GM18873 (cell line): ENCODE data around the gene CRB3.
A peak's percentile ranks its signal among the peaks of the same experiment; 100 is the strongest.
"Not testable (repeated sequence)": the region's sequence is repeated elsewhere in the genome, so short reads cannot be mapped to it uniquely, and the experiment has no call there.

ENCODE experiments used
- ATAC-seq: cut with Tn5 transposase; IDR thresholded peaks from one replicate; pipeline ENCODE4 v1.9.1; 2021; ENCODE audit warnings: mild to moderate bottlenecking, moderate library complexity, moderate number of reproducible peaks; ENCODE audit not compliant: unreplicated experiment, low FRiP score

The CRB3 gene, protein sequence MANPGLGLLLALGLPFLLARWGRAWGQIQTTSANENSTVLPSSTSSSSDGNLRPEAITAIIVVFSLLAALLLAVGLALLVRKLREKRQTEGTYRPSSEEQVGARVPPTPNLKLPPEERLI

DNA sequence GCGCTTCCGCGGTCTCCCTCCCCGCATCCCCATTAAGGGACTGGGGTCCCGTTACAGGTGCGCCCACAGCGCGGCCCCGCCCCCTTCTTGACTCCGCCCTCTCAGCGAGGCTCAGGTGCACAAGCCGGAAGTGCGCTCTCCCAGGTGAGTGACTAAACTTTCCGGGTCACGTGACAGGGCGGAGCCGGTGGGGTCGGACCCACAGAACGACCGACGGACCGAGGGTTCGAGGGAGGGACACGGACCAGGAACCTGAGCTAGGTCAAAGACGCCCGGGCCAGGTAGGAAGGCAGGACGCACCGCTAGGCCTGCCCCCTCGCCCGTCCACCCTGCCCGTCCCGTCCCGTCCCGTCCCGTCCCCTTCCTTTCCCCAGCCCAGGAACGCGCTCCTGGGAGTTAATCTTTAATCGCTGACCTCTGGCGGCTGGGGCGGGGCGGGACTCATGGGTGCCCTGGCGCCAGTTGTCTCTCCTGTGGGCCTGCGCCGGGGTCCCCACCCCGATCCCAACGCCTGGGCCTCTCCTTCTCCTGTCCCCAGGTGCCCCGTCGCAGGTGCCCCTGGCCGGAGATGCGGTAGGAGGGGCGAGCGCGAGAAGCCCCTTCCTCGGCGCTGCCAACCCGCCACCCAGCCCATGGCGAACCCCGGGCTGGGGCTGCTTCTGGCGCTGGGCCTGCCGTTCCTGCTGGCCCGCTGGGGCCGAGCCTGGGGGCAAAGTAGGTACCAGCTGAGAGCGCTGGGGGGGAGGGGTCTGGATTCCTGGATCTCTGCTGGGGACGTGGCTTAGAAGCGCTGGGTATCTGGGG lies at the start of gene CRB3:
TSS of gene CRB3 (plus strand) at position 202 of the 804 bp plus-strand sequence. CDS start at position 633, 431 bp downstream.
- no peak for ATAC-seq

DNA sequence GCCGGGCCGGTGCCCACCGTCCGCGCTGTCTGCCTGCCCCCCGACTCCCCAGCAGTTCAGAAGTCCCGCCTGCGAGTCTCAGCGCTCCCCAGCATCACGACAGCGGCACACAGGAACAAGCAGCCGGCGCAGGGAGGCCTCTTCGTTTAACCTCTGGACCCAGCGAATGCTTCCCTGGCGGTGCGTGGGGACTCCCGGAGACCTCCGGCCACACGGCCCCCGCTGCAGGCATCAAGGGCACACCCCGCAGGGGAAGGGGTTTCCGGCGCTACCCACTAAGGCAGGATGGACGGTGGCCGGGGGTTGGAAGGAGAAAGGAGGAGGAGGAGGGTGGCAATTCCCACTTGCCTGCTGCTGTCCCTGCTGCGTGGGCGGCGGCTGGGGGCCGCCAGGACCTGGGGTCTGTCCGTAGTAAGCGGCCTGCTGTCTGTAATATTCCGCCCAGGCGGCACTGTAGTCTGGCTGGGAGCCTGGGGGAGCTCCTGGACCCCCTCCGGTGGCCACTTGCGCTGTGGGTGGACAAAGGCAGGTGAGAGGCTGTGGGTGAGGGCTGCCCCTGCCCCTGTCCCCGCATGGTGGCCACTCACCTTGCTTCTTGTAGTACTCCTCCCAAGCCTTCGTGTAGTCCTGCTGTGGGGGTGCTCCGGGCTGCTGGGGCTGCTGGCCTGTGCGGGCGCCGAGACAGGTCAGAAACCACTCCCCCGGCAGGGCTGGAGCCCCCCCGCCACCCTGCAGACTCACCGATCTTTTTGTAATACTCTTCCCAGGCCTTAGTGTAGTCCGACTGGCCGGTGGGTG lies 49.1 kb upstream of the CRB3 start:
- no peak for ATAC-seq

DNA sequence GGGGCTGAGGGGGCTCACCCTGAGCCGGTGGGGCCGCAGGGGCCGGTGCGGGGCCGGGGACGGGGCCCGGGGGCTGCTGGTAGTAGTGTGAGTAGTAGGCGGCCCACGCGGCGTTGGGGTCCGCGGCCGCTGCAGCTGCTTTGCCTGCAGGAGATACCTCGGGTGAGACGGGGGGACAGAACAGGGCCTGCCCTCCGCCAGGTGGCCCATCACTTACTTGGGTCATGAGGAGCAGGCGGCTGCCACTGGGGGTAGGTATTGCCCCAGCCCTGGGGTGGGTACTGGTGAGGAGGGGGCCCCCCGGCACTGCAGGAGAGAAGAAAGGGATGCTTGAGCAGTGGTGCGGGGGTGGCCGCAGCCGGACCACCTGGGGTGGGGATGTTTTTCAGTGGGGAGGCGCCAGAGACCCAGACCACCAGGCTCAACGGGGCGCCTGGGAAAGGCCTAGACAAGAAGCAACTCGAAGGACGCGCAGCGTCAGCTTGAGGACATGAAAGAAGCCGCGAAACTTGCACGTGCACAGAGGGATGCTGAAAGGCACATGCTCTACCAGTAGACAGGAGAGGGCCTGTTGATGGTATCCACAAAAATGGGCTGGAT lies 48.4 kb upstream of the CRB3 start:
- ATAC-seq, result no peak

DNA sequence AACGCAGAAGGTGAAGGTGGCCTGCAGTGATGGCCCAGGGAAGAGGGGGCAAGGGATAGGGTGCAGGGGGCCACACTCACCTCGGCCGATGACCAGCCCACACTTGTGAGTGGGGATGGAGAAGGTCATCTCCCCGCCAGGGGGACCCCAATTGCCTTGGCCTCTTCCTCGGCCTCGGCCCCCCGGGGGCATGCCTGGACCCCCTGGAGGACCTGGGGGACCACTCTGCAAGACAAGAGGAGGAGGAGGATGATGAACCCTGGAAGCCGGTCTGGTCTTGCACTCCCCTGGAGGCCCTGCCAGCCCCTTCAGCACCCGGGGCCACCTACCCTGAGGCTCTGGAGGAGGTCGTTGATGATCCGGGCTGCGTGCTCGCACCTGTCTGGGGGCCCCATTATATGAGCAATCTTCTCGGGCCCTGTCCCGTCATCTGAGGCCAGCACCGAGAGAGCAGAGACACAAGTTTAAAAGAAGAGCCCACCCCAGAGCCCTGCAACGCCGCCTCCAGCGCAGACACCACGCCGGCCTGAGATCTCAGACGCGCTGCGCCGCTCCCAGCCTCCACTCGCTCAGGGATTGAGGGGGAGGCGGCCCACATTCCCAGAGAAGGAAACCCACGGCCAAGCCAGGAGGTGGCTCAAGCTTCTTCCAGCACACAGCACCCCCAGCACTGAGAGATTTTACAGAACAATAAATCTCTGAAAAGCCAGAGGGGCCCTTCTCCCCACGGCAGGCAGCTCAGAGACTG lies 47.2 kb upstream of the CRB3 start:
- no peak for ATAC-seq

DNA sequence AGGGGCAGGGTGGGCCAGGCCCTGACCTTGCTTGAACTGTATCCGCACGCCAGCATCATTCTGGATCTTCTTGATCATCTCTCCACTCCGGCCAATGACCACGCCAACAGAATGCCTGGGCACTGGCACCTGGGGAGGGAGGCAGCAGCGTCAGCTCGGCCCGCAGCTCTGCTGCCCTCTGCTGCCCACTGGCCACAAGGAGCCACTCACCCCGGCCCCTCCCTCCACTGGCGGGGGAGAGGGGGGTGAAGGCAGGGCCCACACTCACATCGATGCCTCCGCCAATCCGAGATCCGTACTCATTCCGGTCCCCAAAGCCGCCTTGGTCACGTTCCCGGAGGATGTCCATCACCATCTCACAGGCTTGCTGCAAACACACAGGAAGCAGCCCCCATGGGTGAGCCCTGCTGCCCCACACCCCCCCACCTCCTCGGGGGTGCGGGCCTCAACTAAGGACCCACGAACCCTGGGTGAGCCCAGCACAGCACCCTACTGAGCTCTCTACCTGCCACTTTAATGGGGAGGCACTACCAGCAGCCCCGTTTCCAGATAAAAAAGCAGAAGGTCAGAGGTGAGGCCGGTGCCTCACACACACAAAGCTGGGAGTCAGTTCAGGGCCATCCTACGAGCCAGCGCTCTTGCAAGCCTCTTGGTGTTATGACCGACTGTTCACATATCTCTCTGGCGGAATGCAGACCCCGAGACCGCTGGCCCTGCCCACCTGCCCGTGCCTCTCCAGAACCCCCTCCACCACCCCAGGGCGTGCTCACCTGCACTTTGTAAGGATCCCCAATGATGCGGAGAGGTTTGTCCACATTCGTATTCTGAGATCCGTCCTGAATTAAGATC lies 46.1 kb upstream of the CRB3 start:
- no peak for ATAC-seq

DNA sequence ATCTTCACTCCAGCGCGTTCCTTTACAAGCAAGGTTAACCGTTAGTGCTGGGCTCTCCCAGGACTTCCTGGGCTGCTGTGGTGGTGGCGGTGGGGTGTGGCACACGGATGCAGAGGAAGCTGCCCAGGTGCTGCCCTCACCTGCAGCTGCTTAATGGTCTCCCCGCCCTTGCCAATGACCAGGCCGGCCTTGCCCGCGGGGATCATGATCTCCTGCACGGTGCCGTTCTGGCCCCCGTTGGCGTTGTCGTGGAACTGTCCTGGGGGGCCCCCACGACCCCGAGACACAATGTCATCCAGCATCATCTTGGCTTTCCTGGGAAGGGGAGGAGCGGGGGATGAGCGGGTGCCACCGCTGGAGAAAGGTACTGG lies 45.5 kb upstream of the CRB3 start:
- no peak for ATAC-seq

DNA sequence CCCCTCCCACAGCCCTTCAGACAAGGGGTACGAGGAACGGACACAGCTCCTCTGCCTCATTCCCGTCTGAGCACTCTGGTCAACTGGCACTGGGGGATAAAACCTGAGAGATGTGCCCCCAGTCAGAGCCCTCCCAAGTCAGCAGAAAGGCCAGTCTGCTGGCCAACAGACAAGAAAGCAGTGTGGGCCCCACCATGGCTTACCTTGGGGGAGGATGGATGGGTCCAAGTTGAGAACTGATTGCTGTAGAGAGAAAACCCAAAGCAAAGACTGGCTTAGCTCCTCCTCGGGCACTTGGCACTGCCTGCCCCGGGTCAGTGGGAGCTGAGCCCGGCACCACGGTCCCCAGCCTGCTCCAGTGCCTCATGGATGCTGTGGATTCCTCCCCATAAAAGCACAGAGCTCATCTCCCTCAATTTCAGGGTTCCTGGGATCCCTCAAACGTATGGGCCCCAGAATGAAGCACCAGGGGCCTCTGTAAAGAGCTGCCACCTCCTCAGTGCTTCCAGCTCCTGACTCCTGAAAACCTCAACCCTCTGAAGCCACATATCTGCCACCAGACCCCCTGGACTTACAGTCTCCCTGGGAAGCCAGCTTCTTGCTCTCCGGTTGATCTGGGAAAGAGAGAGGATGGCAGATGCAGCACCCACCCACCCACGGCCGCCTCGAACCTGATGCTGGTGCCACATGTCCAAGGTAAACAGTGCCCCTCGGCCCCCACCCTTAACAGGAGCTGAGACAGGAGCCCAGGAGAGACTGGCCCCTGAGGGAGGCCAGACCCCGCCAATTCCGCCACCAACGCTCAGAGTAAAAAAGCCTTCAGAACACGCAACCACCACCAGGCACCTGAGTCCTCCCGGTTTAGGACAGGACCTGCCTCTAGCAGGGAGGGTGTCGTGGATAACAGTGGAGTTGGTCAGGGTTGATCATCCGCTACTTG lies 42.7 kb upstream of the CRB3 start:
- no peak for ATAC-seq

DNA sequence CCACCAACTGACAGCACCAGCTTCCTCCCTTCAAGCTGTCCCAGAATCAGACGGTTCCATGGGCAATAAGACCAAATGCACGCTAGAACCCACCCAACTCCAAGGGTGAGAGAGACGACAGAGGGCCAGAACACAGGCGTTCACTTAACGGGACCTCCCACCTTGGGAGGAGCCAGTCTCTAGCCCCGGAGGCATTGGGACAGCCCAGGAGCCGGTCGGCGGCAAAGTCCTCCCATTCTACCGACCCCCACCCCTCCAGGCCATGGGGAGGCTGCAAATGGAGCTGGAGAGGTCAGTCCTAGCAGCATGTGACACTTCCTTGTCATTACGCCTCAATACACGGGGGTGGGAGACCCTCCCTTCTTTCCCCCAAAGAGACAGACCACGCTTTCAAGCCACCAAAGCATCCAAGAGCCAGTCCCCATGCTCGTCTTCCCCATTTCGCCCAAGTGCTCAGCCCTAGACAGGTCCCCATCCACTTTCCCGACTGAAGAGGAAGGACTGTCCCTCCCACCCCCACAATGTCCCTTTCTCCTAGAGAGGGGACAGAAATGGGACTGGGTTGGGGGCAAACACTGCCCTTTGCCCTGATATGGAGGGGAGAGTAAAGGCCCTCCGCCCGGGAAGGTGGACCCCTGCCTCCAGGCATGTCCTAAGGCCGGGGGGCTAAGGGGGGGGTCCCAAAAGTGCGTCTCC lies 40.4 kb upstream of the CRB3 start:
- ATAC-seq, result no peak

DNA sequence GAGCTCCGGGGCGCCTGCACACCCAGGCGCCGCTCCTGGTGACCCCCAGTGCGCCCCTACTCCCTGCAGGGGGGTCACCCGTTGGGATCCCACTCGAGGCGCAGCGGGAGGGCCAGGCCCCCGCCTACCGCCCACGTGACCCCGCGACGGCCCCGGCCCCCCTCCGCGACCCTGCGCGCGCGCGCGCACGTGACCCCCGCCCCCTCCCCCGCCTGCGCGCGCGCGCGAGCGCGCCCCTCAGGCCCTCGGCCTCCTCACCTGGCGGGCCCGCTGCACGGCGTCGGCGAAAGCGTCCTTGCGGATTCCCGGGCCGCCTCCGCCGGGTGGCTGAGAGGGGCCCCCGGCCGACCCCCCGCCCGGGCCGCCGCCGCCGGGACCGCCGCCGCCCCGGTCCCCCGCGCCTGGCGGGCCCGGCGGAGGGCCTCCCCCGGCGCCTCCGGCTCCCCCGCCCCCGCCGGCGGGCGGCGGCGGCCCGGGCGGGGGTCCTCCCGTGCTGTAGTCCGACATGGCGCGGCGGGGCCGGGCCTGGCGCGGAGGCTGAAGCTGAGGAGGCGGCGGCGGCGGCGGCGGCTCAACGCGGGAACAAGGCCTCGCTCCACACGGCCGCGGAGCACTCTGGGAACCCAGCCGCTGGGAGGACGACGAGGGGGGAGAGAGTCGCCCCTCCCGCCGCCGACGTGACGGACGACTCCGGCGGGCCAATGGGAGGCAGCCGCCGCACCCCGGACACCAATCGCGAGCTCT lies 39.7 kb upstream of the CRB3 start, which contains the start of gene KHSRP:
TSS of gene KHSRP (minus strand) at position 617 of the 744 bp plus-strand sequence. CDS start at position 507, 110 bp downstream.
- ATAC-seq, result no peak

DNA sequence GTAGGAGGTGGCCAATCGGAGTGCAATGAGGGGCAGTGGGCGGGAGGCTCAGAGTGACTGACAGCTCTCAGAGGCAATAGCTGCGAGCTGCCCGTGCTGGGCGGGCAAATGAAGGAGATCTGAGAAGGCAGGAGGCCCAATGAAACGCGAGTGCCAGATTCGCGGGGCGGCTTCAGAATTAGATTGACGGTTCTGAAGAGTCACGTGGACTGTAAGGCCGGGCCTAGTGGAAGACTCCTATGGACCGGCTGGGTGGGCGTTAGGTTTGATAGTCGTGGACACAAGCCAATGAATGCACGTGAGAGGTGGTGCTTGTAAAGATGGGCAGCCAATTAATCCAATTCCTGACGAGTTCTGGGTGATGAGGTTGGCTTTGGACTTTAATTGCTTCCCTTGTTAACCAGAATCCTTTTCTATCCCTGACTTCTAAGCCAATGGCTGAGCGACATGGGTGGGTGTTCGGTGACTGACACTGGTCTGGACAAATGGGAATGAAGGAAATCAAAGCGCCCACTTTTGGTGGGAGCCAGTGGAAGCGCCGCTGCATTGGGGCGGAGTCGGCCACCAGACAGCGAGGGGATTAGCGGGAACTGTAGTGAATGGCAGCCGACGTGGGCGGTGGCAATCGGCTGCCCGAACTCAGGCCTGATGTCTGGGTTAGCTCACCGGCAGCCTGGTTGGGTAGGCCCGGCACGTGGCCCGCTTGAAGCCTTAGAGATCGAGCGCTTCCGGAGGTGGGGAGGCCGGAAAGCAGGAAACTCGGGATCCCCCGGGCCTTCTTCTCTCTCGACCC lies 38.9 kb upstream of the CRB3 start:
- peak; percentile 80 for ATAC-seq

DNA sequence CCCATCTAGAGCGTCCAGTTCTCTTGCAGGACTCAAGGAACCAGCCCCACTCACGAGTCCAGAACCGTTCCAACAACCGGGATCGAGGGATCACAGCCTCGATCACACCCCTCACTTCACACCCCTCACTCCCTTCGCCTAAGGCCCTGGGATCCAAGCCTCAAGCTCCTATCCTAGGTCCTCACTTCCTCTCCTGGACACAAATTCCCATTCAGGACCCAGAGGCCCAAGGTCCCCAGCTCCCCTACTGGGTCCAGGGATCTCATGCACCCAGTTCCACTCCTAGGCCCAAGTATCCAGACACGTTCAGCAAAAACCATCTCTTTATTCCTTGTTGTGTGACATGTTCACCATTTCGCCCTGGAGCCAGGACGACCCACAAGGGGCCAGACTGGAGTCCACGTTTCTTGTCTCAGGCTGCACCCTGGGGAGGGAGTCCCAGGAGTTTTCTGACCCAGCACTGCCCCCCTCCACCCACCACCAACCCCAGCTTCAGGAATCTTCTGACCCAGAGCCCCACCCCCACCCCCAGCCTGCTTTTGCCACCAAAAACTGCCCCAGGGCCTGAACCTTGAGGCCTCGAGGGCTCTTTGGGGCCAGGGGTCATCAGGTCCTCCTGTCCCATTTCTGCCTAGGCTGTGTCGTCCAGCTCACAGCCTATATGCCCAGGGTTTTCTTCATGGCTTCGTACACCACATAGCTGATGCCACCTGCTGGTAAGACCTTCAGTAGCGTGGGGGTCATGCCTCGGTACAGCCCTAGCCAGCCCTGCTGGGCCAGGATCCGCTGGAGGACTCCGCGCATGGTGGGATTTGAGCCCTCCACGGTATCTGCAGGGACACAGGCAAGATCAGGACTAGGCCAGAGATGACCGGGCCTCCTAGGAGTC lies 38.1 kb upstream of the CRB3 start:
- ATAC-seq, result no peak

DNA sequence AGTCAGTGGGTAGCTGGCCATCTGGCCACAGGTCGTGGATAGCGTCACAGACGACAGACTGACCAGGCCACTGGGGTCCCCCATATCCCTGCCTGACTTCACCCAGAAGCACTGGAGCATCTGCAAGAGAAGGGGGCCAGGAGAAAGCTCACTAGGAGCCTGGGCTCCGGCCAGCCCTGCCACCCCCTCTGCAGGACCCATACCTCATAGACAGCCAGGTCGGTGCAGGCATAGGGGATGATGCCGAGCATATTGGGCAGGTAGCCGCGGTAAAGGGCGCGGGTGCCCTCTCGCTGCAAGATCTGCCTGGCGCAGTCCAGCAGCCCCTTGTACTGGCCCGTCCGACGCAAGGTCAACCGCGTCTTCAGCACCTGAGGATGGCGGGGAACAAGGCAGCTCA lies 36.9 kb upstream of the CRB3 start:
- no peak for ATAC-seq

DNA sequence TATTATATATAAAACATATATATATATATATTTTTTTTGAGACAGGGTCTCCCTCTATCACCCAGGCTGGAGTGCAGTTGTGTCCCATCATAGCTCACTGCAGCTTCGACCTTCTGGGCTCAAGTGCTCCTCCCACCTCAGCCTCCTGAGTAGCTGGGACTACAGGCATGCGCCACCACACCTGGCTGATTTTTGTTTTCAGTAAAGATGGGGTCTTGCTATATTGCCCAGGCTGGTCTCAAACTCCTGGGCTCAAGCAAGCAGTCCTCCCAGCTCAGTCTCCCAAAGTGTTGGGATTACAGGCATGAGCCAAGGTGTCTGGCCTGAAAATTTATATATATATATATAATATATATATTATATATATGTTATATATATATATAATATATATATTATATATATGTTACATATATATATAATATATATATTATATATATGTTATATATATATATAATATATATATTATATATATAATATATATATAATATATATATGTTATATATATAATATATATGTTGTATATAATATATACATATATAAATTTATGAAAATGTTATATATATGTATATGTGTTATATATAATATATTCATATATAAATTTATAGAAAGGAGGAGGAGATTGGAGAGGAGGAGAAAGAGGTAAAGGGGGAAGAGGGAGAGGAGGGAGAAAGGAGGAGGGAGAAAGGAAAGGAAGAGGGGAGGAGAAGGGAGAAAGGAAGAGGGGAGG lies 35.2 kb upstream of the CRB3 start:
- not testable (repeated sequence) for ATAC-seq

DNA sequence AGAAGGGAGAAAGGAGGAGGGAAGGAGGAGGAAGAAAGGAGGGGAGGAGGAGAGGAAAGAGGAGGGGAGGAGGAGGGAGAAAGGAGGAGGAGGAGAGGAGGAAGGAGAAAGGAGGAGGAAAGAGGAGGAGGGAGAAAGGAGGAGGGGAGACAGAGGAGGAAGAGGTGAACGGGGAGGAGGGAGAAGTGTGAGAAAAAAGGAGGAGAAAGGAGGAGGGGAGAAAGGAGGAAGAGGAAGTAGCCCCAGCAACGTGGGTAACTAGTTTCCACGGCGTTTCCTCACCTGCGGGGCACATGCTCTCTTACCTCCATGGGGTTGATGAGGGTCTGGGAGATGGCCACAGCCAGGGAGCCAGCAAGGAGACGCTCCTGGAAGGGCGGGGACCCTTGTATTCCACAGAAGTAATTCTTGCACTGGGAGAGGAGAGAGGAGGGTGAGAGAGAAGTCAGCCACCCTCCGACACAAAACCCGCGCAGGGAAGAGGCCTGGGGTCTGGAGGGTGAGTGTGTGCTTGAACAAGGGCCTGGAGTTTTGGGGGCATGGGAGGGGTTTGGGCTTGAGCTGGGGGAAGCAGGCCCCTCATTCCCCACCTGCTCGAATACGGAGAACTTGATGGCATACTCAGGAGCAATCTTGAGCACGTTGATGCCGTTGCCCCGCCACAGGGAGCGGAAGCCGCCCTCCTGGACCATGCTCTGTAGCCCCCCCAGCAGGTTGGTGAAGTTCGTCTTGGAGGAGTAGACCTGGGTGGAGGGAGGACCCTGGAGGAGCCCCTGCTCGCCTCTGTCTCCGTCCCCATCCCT lies 34.5 kb upstream of the CRB3 start:
- no peak for ATAC-seq
